Stimulated activated CD8-positive, alpha-beta memory T cell treated with anti-CD3 and anti-CD28 coated beads, Interleukin-15, amount 100 ng/mL, for 1 hour (primary cell): ENCODE results near the gene CDK2.

Experiments
- DNase-seq: peaks from one replicate; pipeline ENCODE4 v3.0.0-alpha.2; 2020; ENCODE audit warnings: low read depth

The CDK2 gene

GRCh38 chr12:55938826-55939501 is 27.7 kb upstream of the CDK2 start:
- no peak for DNase-seq

GRCh38 chr12:55940065-55940732 is 26.4 kb upstream of the CDK2 start:
- peak; percentile 77 for DNase-seq

- no peak for DNase-seq
Measured at GRCh38 chr12:55942055-55942454, 24.6 kb upstream of the CDK2 start.

- DNase-seq, result no peak
Measured at GRCh38 chr12:55942577-55943136, 24.0 kb upstream of the CDK2 start.

GRCh38 chr12:55946553-55946952 is 20.1 kb upstream of the CDK2 start:
- no peak for DNase-seq

GRCh38 chr12:55955344-55955743 is 11.3 kb upstream of the CDK2 start:
- DNase-seq, result no peak

- DNase-seq, result no peak
Measured at GRCh38 chr12:55955800-55956508, 10.7 kb upstream of the CDK2 start.

GRCh38 chr12:55957106-55957859 is 9.3 kb upstream of the CDK2 start:
- DNase-seq, result no peak

GRCh38 chr12:55963760-55964159 is 2.9 kb upstream of the CDK2 start:
- DNase-seq, result no peak

GRCh38 chr12:55965240-55965639 is 1.4 kb upstream of the CDK2 start:
- no peak for DNase-seq

- no peak for DNase-seq
Measured at GRCh38 chr12:55965941-55966407, 656 bp upstream of the CDK2 start, which contains the start of gene PMEL. TSS of gene PMEL (minus strand) at chr12:55966042. CDS start at chr12:55966011, 31 bp downstream.

GRCh38 chr12:55969356-55969755 is 2.7 kb downstream of the CDK2 start:
- DNase-seq, result no peak

- DNase-seq, result no peak
Measured at GRCh38 chr12:55970775-55971174, 4.1 kb downstream of the CDK2 start.

GRCh38 chr12:55972042-55972441 is 5.4 kb downstream of the CDK2 start:
- no peak for DNase-seq

- no peak for DNase-seq
Measured at GRCh38 chr12:55972456-55972855, 5.8 kb downstream of the CDK2 start.

- no peak for DNase-seq
Measured at GRCh38 chr12:55972911-55973598, 6.4 kb downstream of the CDK2 start.

GRCh38 chr12:55973599-55974307 is 7.1 kb downstream of the CDK2 start, which contains the start of gene RAB5B:
TSS of gene RAB5B (plus strand) at chr12:55974078. CDS start at chr12:55986961, 12,883 bp downstream.
- DNase-seq, result peak; percentile 95

GRCh38 chr12:55974308-55974730 is 7.7 kb downstream of the CDK2 start:
- no peak for DNase-seq

GRCh38 chr12:55978393-55978792 is 11.8 kb downstream of the CDK2 start:
- no peak for DNase-seq

- no peak for DNase-seq
Measured at GRCh38 chr12:55979069-55979468, 12.4 kb downstream of the CDK2 start.
